WTC11 (cell line): Measurements from ENCODE around the gene MSH2. TPM values are rescaled to one million over a fixed set of nuclear protein-coding genes. Genes with fewer than 3 reads are reported as not detected.

Experiments used
- ATAC-seq: fragments of 200-7000 bp; cut with Tn5 transposase; 2 replicates; pipeline ENCODE4 v1.10.0; 2021; ENCODE audit warnings: mild to moderate bottlenecking, moderate library complexity
- CTCF ChIA-PET: fragments of 300-600 bp; sonication (Branson Sonifier 250); formaldehyde crosslinking; loops from one replicate; lab custom pipeline; 2021; ENCODE audit warnings: antibody characterized with exemption; lab: Charles Lee
- POLR2A ChIA-PET: fragments of 350-600 bp; sonication (Branson Sonifier 250); formaldehyde crosslinking; loops from one replicate; lab custom pipeline; 2021; ENCODE audit warnings: antibody characterized with exemption; lab: Charles Lee
- DNase-seq: peaks from one replicate; pipeline ENCODE4 v3.0.0; 2021; ENCODE audit warnings: low spot score
- H3K27ac Mint-ChIP-seq: 2 replicates; pipeline ENCODE4 v1.8.0; 2021; ENCODE audit warnings: mixed read lengths
- H3K27me3 Mint-ChIP-seq: 2 replicates; pipeline ENCODE4 v1.8.0; 2021; ENCODE audit warnings: low read depth, mild to moderate bottlenecking, moderate library complexity, mixed read lengths
- H3K36me3 Mint-ChIP-seq: 2 replicates; pipeline ENCODE4 v1.8.0; 2021; ENCODE audit warnings: mixed read lengths
- H3K4me1 Mint-ChIP-seq: 2 replicates; pipeline ENCODE4 v1.8.0; 2022; ENCODE audit warnings: mixed read lengths
- H3K4me3 Mint-ChIP-seq: 2 replicates; pipeline ENCODE4 v1.8.0; 2021; ENCODE audit warnings: mild to moderate bottlenecking, moderate library complexity, mixed read lengths
- H3K9me3 Mint-ChIP-seq: 2 replicates; pipeline ENCODE4 v1.8.0; 2021; ENCODE audit warnings: mixed read lengths
- ATF6 ChIP-seq: sonication (generic); formaldehyde crosslinking; IDR thresholded peaks from 2 replicates; pipeline ENCODE4 v1.8.1; 2023; ENCODE audit warnings: mild to moderate bottlenecking, missing genetic modification reagents
- ESRRA ChIP-seq: sonication (generic); formaldehyde crosslinking; IDR thresholded peaks from 2 replicates; pipeline ENCODE4 v1.8.1; 2022; ENCODE audit warnings: mild to moderate bottlenecking, missing genetic modification reagents, borderline replicate concordance
- FOXJ3 ChIP-seq: sonication (generic); formaldehyde crosslinking; IDR thresholded peaks from 2 replicates; pipeline ENCODE4 v1.9.0; 2021; ENCODE audit warnings: missing genetic modification reagents, mild to moderate bottlenecking, borderline replicate concordance
- FOXK1 ChIP-seq: sonication (generic); formaldehyde crosslinking; IDR thresholded peaks from 2 replicates; pipeline ENCODE4 v1.8.0; 2022; ENCODE audit warnings: mild to moderate bottlenecking, moderate library complexity, missing genetic modification reagents
- GTF2I ChIP-seq: fragments of 250-450 bp; sonication (Bioruptor Pico); conservative IDR thresholded peaks from 2 replicates; pipeline ENCODE4 v1.4.0; 2021; ENCODE audit warnings: mild to moderate bottlenecking
- NFYB ChIP-seq: sonication (generic); formaldehyde crosslinking; conservative IDR thresholded peaks from 2 replicates; pipeline ENCODE4 v1.8.0; 2022; ENCODE audit warnings: low read depth, missing genetic modification reagents
- SOX15 ChIP-seq: fragments of 250-450 bp; sonication (Bioruptor Pico); IDR thresholded peaks from 2 replicates; pipeline ENCODE4 v1.9.0; 2021; ENCODE audit warnings: mild to moderate bottlenecking
- TCF7 ChIP-seq: sonication (generic); formaldehyde crosslinking; IDR thresholded peaks from 2 replicates; pipeline ENCODE4 v1.8.0; 2022; ENCODE audit warnings: mild to moderate bottlenecking, low read depth, missing genetic modification reagents, moderate library complexity
- TP53 ChIP-seq: sonication (generic); formaldehyde crosslinking; IDR thresholded peaks from 2 replicates; pipeline ENCODE4 v1.8.1; 2023; ENCODE audit warnings: mild to moderate bottlenecking, missing genetic modification reagents
- ZNF263 ChIP-seq: sonication (generic); formaldehyde crosslinking; IDR thresholded peaks from 2 replicates; pipeline ENCODE4 v1.8.1; 2022; ENCODE audit warnings: low read depth, mild to moderate bottlenecking, moderate library complexity, missing genetic modification reagents
- ZNF423 ChIP-seq: fragments of 250-450 bp; sonication (Bioruptor Pico); IDR thresholded peaks from 2 replicates; pipeline ENCODE4 v2.1.2; 2022; ENCODE audit warnings: mild to moderate bottlenecking, moderate library complexity
- total RNA-seq: library from RNA; stranded (reverse); gene quantifications from 3 replicates; pipeline ENCODE4 v1.2.3, GENCODE V29; 2021
- TF ChIP-seq, protein P1 (sequence below): fragments of 250-450 bp; sonication (Bioruptor Pico); conservative IDR thresholded peaks from 2 replicates; pipeline ENCODE4 v1.9.0; 2021; ENCODE audit warnings: mild to moderate bottlenecking
- TF ChIP-seq, protein P2 (sequence below): fragments of 200-600 bp; IDR thresholded peaks from 2 replicates; pipeline ENCODE4 v1.8.0; 2022; ENCODE audit warnings: antibody characterized with exemption
- TF ChIP-seq, protein P3 (sequence below): sonication (generic); formaldehyde crosslinking; IDR thresholded peaks from 2 replicates; pipeline ENCODE4 v1.8.0; 2022; ENCODE audit warnings: mild to moderate bottlenecking, missing genetic modification reagents
- TF ChIP-seq, protein P4 (sequence below): fragments of 250-450 bp; sonication (Bioruptor Pico); IDR thresholded peaks from 2 replicates; pipeline ENCODE4 v2.1.2; 2022; ENCODE audit warnings: mild to moderate bottlenecking, moderate library complexity

MSH2 gene
- total RNA-seq, 1 experiment from 2014 or later = 244 TPM

GRCh38 chr2:47414682-47415458 lies 11.9 kb downstream of the MSH2 start:
- DNase-seq = no peak
- H3K36me3 Mint-ChIP-seq = peaks cover 77% of the 10 kb centered on the region
- CTCF ChIA-PET = interaction anchor here (0.8 to 2.7 kb wide), 3 partner anchors 12 to 27 kb away, joined by 3 to 9 read pairs (median 3); partner anchors contain the start of gene MSH2

More at GRCh38 chr2:47414682-47415458, 11.9 kb downstream of the MSH2 start:
- no peak overlapping the region for H3K4me3 Mint-ChIP-seq
- H3K4me1 Mint-ChIP-seq = no peaks in the 10 kb centered on the region
- no peaks in the 10 kb centered on the region for H3K27me3 Mint-ChIP-seq
- no peaks in the 10 kb centered on the region for H3K9me3 Mint-ChIP-seq
- H3K27ac Mint-ChIP-seq = no peak overlapping the region; the same call in 1 of the 2 replicates
- POLR2A ChIA-PET = interaction anchor here (0.6 kb wide), 1 partner anchor 11 kb away, joined by 6 read pairs; no protein-coding TSS in a partner anchor
- ATAC-seq = peak; percentile 32; the same call in 1 of the 2 replicates
- TF ChIP-seq NFYB (CRISPR knock-in tag) (no peak), GTF2I (CRISPR knock-in tag) (no peak), SOX15 (CRISPR knock-in tag) (no peak), ESRRA (no peak), FOXJ3 (no peak), ATF6 (CRISPR knock-in tag) (no peak), FOXK1 (CRISPR knock-in tag) (no peak), TP53 (CRISPR knock-in tag) (no peak), ZNF423 (no peak), ZNF263 (CRISPR knock-in tag) (no peak), TCF7 (no peak)
- TF ChIP-seq, protein P1, sequence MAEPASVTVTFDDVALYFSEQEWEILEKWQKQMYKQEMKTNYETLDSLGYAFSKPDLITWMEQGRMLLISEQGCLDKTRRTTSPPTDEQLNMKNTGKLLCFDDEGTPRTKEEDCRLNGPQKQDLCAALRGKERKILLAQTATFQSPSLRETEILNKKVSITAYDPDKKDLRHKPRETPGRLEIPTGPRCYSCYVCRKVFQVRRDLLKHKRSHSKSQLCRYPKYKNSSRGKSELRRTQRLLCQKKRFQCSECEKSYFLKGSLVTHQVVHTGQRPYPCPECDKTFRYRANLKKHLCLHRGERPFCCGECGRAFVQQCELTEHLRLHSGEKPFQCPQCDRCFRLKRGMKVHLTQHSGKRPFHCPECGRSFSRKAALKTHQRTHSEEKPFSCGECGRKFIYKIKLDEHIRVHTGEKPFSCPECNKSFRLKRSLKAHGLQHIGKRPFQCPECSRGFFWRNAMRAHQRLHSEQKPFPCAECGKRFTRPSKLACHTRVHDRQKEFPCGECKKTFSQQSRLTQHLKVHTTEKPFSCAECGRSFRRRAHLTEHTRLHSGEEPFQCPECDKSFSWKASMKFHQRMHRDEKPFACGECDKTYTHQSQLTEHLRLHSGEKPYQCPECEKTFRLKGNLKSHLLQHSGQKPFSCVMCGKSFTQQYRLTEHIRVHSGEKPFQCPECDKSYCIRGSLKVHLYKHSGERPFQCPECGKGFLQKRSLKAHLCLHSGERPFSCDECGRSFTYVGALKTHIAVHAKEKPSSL (CRISPR knock-in tag) = no peak
- TF ChIP-seq, protein P2, sequence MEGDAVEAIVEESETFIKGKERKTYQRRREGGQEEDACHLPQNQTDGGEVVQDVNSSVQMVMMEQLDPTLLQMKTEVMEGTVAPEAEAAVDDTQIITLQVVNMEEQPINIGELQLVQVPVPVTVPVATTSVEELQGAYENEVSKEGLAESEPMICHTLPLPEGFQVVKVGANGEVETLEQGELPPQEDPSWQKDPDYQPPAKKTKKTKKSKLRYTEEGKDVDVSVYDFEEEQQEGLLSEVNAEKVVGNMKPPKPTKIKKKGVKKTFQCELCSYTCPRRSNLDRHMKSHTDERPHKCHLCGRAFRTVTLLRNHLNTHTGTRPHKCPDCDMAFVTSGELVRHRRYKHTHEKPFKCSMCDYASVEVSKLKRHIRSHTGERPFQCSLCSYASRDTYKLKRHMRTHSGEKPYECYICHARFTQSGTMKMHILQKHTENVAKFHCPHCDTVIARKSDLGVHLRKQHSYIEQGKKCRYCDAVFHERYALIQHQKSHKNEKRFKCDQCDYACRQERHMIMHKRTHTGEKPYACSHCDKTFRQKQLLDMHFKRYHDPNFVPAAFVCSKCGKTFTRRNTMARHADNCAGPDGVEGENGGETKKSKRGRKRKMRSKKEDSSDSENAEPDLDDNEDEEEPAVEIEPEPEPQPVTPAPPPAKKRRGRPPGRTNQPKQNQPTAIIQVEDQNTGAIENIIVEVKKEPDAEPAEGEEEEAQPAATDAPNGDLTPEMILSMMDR = no peak
- TF ChIP-seq, protein P3, sequence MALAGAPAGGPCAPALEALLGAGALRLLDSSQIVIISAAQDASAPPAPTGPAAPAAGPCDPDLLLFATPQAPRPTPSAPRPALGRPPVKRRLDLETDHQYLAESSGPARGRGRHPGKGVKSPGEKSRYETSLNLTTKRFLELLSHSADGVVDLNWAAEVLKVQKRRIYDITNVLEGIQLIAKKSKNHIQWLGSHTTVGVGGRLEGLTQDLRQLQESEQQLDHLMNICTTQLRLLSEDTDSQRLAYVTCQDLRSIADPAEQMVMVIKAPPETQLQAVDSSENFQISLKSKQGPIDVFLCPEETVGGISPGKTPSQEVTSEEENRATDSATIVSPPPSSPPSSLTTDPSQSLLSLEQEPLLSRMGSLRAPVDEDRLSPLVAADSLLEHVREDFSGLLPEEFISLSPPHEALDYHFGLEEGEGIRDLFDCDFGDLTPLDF (CRISPR knock-in tag) = no peak
- TF ChIP-seq, protein P4, sequence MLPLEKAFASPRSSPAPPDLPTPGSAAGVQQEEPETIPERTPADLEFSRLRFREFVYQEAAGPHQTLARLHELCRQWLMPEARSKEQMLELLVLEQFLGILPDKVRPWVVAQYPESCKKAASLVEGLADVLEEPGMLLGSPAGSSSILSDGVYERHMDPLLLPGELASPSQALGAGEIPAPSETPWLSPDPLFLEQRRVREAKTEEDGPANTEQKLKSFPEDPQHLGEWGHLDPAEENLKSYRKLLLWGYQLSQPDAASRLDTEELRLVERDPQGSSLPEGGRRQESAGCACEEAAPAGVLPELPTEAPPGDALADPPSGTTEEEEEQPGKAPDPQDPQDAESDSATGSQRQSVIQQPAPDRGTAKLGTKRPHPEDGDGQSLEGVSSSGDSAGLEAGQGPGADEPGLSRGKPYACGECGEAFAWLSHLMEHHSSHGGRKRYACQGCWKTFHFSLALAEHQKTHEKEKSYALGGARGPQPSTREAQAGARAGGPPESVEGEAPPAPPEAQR (CRISPR knock-in tag) = no peak
